Stimulated activated CD8-positive, alpha-beta memory T cell treated with anti-CD3 and anti-CD28 coated beads, Interleukin-15, amount 100 ng/mL, for 4 hours (primary cell): Measurements from ENCODE around the gene ZNF730.
"Not testable (repeated sequence)": the region's sequence is repeated elsewhere in the genome, so short reads cannot be mapped to it uniquely, and the experiment has no call there.

Source experiments
- DNase-seq, 2 donors: peaks; one replicate each; pipeline ENCODE4 v3.0.0-alpha.2; 2020; ENCODE audit warnings: low read depth in 2 of 2

The ZNF730 gene

DNA sequence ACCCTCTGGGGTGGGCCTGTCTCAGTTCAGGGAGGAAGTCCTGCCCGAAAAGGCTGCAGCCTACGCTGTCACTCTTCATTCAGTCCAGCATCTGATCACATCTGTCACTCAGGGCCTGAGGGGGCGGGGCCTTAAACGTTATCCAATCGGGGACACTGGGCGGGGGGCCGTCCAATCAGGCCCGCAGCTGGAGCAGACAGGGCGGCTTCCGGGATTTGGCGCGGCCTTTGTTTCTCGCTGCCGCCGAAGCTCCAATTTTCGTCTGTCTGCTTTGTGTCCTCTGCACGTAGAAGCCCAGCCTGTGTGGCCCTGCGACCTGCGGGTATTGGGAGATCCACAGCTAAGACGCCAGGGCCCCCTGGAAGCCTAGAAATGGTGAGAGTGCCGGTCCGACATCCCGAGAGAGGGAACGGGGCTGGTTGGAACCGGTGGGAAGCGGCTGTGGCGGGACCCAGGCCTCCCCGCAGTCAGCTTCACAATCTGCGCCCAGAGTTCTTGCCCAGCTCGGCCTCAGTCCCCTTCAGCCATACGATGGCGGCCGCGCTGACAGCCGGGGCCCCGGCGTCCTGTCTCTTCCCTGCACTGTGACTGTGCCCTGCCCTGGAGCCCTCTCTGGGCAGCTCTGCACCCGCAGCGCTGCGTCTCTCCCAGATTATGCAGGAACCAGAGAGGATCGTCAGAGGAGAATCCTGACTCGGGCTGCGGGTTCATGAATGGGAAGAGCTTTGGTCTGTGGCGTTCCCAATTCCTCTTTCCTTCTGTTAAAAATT is at the start of gene ZNF730:
ZNF730 (plus strand) TSS at position 224 of the 770 bp plus-strand sequence; CDS start at position 373, 149 bp downstream.
- DNase-seq, result peak; percentile 10 to 20

DNA sequence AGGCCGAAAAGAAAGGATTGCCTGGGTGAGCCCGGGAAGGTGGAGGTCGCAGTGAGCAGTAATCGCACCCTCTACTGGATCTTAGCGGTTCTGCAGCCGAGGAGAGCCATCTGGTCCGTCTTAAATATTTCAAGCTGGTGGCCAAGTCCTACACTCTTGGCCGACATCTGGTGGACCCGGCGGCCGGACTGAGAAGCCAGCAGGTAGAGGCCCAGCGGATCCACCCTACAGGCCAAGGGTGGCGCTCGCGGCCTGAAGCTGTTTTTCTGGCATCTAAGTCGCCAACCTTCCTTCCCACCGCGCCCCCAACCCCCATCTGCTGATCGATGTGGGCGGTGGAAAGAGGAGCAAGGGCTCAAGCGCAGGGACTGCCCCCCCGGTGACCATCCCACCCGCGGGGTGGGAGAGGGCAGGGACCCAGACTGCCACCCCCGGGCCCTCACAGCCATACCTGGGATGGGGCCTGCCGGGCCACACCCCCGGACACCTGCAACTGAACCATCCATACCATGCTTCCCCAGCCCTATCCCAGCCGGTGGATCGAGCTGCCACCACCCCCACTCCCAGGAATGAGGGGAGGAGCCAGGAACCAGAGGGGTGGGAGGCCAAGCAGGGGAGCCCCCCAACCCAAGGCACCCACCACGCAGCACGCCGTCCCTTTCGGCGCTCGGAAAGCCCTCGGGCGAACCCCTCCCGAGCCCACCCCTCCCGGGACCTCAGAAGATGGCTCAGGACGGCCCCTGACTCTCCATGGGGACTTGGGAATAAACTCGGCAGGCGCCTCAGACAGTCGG is 46.3 kb upstream of the ZNF730 start:
- no peak for DNase-seq

DNA sequence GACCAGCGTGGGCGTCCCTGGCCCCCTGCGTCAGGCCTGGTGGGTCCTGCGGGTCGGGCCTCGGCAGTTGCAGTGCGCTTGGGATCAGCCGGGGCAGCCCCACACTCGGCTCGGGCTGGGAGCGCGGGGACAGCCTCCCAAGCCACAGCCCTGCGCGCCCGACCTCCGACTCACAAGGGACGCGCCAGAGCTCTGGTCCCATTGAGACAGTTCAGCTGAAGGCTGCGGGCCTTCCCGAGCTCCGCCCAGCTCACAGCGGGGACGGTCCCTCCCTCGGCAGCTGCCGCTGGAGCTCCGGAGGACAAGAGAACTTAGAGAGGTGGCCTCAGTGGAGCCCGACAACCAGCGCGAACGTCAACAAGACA is 45.7 kb upstream of the ZNF730 start:
- no peak for DNase-seq

DNA sequence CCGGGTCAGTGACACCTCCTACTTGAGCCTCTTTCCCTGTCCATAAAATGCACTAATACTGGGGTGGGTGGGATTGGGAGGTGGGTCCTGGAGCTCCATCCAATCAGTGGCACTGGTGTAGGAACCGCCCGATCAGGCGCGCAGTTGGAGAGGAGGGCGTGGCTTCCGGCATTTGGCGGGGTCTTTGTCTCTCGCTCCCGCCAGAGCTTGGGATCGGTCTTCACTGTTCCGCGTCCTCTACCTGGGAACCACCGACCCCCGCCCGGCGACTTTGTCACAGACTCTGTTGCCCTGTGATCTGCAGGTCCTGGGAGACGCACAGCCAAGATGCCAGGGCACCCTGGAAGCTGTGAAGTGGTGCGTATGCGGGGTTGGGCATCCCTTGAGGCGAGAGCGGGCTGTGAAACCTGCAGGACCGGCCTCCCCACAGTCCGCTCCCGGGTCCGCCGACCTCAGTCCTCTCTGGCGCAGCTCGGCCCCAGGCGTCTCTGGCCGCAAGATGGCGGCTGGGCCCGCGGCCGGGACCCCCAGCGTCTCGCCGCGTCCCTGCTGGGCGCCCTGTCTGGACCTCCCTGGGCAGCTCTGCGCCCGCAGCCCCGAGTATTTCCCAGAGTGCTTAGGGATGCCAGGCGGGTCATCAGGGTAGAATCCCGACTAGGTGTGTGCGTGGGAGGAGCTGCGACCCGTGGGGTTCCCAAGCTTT is 41.6 kb upstream of the ZNF730 start:
- DNase-seq, result no peak

DNA sequence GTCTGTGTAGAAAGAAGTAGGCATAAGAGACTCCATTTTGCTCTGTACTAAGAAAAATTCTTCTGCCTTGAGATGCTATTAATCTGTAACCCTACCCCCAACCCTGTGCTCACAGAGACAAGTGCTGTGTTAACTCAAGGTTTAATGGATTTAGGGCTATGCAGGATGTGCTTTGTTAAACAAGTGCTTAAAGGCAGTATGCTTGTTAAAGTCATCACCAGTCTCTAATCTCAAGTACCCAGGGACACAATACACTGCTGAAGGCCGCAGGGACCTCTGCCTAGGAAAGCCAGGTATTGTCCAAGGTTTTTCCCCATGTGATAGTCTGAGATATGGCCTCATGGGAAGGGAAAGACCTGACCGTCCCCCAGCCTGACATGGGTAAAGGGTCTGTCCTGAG is 39.0 kb upstream of the ZNF730 start:
- not testable (repeated sequence) for DNase-seq

DNA sequence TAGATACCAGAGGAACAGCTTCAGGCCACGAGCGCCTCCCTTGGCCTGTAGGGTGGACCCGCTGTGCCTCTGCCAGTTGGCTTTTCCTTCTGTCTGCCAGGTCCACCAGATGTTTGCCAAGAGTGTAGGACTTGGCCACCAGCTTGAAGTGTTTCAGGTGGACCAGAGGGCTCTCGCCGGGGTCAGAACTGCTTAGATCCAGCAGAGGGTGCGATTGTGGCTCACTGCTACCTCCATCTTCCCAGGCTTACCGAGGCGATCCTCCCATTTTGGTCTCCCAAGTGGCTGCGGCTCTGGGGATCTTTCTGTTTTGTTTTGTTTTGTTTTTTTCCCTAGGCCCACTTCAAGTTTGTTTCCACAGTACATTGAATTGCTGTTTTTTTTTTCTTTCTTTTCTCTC is 23.0 kb upstream of the ZNF730 start:
- no peak for DNase-seq

DNA sequence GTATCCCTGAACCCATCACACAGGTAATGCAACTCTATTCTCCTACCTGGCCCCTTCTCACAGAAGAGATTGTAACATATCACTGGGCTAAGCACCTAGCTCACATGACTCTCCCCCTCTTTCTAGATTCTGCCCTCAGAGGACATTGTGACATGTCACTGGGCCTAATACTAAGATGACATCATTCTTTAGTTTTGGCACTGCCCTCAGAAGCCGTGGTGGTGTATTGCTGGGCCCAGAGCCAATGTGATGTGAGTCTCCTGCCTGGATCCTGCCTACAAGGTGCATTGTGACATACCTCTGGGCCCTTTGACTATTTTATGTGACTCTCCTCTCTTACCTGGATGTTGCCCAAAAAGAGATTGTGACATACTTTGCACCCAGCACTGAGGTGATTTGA is 21.4 kb upstream of the ZNF730 start:
- DNase-seq, result no peak

DNA sequence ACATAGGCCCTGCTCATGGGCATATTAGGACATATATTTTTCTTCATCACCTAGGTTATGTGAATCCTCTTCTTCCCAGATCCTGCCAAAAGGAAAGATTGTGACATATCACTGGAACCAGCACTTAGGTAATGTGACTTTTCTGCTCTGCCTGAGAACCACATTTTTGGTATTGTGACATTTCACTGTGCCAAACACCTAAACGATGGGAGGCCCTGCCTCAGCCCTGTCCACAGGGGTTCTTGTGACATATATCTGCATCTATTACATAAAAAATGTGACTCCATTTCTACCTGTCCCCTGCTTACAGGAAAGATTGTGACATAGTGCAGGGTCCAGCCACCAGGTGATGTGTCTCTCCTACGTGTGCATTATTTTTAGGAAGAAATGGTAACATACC is 18.5 kb upstream of the ZNF730 start:
- no peak for DNase-seq

DNA sequence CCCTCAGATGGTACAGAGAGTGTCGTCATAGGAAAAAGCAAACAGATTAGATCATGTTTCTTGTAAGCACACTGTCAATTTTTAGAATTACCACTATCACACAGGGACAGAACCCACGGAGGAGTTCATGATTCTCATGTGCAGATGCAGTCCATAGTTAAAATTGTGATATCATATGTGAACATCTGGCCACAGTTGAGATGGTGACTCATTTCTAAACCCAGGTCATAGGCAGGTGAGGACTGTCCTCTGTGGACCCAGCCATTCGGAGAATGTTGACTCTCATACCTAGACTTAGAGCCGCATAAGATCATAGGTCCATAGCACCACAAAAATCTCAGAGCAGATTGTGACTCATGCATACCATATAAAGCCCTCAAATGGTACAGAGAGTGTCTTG is 17.8 kb upstream of the ZNF730 start:
- DNase-seq, result no peak

DNA sequence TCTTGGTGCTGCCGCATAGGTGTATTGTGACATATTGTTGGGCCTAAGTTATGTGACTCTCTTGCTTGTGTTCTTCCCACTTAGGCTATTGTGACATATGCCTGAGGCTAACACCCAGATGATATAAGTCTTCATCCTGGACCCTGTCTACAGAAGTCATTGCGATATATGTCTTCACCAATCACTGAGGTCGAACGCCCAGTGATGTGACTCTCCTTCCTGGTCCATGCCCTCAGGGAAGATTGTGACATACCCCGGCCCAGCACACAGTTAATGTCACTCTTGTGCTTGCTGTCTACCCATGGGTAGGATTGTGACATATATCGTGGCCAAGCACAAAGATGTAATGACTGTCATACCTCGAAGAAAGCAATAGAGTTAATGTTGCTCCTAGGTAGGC is 16.9 kb upstream of the ZNF730 start:
- DNase-seq, result no peak

DNA sequence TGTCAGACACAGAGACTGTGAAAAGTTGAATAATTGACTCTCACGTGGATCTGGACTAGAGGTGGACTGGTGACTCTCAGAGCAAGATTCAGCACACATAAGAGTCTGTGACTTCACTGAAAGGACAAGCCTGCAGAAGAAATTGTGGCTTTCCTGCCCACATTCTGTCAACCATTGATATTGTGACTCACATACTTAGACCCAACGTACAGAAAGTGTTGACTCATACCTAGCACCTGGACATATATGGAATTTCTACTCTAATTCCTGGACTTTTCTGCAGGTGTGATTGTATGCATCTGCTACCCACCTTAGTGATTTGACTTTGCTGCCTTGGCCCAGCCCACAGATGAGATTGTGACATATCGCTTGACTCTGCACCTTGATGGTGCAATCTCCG is 15.6 kb upstream of the ZNF730 start:
- no peak for DNase-seq

DNA sequence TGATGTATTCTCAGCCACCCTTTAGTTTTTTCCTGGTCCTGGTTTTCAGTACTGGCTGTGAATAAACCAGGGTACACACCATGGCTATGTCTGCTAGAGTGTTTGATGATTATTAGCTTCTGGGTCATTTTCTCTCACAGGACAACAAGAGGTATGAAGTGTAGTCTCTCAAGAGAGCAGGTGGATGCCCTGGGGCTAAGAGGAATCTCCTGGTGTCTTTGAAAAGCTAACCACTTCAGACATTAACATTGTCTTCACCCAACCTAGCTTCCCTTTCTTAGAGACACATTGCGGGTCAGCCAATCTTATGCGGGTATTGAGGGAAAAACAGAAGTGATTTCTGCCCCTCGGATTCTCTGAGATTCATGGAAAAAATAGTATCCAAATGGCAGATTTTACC is 1.6 kb downstream of the ZNF730 start:
- DNase-seq, result no peak

DNA sequence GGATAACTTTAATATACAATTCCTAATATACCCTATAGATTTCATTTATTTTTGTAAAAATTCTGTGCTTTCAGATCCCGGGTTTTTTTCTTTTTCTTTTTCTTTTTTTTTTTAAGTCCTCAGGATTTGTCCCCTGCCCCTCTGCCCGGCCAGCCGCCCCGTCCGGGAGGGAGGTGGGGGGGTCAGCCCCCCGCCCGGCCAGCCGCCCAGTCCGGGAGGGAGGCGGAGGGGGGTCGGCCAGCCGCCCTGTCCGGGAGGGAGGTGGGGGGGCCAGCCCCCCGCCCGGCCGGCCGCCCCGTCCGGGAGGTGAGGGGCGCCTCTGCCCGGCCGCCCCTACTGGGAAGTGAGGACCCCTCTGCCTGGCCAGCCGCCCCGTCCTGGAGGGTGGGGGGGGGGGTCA is 17.4 kb downstream of the ZNF730 start:
- DNase-seq, result not testable (repeated sequence)

DNA sequence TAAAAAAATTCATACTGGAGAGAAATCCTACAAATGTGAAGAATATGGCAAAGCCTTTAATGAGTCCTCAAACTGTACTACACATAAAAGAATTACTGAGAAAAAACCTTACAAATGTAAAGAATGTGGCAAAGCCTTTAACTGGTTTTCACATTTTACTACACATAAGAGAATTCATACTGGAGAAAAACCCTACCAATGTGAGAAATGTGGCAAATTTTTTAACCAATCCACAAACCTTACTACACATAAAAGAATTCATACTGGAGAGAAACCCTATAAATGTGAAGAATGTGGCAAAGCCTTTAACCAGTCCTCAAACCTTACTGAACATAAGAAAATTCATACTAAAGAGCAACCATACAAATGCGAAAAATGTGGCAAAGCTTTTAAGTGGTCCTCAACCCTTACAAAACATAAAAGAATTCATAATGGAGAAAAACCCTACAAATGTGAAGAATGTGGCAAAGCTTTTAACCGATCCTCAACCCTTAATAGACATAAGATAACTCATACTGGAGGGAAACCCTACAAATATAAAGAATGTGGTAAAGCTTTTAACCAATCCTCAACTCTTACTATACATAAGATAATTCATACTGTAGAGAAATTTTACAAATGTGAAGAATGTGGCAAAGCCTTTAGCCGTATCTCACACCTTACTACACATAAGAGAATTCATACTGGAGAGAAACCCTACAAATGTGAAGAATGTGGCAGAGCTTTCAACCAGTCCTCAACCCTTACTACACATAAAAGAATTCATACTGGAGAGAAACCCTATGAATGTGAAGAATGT is 29.0 kb downstream of the ZNF730 start:
- DNase-seq, result no peak

DNA sequence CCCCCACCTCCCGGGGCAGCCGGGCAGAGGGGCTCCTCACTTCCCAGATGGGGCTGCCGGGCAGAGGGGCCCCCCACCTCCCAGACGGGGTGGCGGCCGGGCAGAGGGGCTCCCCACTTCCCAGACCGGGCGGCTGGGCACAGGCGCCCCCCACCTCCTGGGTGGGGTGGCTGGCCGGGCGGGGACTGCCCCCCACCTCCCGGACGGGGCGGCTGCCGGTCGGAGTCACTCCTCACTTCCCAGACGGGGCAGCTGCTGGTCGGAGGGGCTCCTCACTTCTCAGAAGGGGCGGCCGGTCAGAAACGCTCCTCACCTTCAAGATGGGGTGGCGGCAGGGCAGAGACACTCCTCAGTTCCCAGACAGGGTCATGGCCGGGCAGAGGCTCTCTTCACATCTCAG is 43.9 kb downstream of the ZNF730 start:
- DNase-seq, result no peak

DNA sequence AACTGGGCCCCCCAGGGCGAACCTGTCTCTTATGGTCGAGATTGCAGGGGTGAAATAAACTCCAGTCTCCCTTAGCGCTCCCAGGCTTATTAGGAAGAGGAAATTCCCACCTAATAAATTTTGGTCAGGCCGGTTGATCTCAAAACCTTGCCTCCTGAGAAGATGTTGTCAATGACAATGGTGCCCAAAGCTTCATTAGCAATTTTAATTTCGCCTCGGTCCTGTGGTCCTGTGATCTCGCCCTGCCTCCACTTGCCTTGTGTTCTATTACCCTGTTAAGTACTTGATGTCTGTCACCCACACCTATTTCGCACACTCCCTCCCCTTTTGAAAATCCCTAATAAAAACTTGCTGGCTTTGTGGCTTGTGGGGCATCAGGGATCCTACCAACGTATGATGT is 51.5 kb downstream of the ZNF730 start:
- not testable (repeated sequence) for DNase-seq

DNA sequence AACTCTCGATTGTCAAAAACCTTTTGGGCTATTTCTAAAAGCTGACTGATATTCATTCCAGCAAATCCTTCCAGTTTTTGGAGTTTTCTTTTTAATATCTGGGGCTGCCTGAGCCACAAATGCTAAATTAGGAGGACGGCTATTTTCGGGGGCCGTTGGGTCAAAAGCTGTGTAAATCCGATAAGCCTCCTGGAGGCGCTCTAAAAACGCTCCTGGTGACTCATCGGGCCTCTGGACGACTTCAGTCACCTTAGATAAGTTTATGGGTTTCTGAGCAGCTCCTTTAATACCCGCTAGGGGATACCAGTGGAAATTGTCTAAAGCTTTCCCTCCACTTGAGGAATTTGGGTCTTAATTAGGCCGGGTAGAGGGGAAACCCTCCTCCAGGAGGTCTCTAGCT is 66.4 kb downstream of the ZNF730 start:
- no peak for DNase-seq

DNA sequence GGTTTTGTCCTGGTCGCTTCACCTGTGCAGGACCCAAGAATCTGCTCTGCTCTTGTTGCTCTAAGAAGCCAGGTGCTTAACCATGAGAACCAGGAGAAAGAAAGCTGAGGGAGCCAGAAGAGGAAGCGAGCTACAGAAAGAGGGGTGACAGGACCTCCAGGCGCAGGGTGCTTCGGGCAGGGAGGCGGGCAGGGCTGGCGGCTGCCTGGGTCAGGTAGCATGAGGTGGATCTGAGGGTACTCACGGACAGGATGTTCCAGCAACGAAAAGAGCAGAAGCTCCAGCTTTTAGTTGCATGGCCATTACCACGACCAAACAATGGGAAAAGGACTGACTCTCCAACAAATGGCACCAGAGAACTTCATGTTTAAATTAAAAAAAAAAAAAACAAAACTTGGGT is 73.5 kb downstream of the ZNF730 start:
- DNase-seq, result no peak
